ENCODE measurements around the gene TAF1C.

DNA sequence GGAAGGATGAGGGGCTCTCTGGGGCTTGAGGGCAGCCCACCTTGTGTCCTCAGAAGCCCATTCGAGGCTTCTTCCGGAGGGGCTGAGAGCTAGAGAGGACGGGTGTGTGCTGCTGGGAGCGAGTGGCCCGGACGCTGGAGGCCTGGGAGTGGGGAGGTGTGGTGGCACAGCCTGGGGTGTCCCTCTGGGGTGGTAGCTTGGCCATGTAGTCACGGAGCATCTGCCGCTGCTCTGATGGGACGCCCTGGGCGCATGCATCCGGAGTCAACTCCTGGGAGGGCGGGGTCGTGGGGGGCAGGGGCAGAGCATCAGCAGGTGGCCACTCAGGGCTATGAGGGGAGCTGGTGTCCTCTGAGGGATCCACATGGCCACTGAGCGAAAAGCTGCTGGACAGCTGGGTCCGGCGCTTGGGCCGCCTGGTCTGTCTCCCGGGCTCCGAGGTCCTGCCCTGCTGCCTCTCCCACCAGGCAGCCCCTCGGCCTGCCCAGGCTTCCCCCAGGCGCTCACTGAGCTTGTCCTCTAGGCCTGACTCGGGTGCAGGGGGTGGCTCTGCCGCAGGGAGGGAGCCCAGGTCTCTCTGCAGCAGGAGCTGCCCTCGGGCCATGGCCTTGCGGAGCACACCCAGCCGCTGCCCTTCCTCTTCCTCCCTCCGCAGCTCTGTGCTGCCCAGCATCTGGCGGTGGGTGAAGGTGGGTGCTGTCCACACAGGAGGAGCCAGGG is 7.8 kb downstream of the TAF1C start:
- TF ChIP-seq, protein P1, sequence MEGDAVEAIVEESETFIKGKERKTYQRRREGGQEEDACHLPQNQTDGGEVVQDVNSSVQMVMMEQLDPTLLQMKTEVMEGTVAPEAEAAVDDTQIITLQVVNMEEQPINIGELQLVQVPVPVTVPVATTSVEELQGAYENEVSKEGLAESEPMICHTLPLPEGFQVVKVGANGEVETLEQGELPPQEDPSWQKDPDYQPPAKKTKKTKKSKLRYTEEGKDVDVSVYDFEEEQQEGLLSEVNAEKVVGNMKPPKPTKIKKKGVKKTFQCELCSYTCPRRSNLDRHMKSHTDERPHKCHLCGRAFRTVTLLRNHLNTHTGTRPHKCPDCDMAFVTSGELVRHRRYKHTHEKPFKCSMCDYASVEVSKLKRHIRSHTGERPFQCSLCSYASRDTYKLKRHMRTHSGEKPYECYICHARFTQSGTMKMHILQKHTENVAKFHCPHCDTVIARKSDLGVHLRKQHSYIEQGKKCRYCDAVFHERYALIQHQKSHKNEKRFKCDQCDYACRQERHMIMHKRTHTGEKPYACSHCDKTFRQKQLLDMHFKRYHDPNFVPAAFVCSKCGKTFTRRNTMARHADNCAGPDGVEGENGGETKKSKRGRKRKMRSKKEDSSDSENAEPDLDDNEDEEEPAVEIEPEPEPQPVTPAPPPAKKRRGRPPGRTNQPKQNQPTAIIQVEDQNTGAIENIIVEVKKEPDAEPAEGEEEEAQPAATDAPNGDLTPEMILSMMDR (IDR thresholded peaks at IDR 0.05): no peak
- TF ChIP-seq EP300 (IDR thresholded peaks at IDR 0.05): no peak
